DMS114 treated with DMSO at 0.1 percent for 48 hours (cell line): ENCODE data around the gene CD80.

Experiments used
- DNase-seq: peaks from one replicate; lab custom pipeline; 2025; ENCODE audit not compliant: unreplicated experiment; lab: John Stamatoyannopoulos, UW

Gene CD80

GRCh38 chr3:119548341-119548740 is 11.1 kb downstream of the CD80 start:
- no peak for DNase-seq

DNA sequence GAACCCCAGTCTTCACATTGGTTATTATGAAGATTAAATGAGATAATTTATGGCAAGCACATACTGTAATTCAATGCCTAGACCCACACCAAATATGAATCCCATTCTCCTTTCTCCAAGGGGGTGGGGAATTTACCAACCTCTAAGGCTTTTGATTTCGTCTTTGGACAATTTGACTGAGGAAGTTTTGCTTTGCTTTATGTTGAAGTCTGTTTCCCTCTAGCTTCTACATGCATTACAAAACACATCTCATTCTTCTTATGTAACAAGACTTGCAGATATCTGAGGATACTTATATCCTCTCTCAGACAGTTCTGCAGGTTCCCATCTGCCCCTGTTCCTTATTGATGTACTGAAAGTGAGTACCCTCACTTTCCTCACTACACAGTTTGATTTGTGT is 12.2 kb downstream of the CD80 start:
- no peak for DNase-seq

DNA sequence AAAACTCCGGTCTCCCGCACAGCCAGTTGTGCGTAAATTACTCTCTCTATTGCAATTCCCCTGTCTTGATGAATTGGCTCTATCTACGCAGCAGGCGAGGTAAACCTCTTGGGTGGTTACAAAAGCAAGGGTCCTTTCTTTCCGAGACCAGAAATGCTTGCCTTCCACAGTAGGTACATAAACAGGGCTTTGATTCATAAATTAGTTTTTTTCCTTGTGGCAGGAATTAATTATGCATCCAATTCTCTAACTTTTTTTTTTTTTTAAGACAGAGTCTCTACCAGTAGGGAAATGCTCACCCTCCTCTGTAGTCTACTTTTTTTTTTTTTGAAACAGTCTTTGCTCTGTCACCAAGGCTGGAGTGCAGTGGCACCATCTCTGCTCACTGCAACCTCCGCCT is 16.3 kb downstream of the CD80 start:
- DNase-seq: no peak

- no peak for DNase-seq
These were observed 17.1 kb downstream of the CD80 start for GRCh38 chr3:119542168-119542767.

- no peak for DNase-seq
These were observed 17.9 kb downstream of the CD80 start for GRCh38 chr3:119541547-119541946.

DNA sequence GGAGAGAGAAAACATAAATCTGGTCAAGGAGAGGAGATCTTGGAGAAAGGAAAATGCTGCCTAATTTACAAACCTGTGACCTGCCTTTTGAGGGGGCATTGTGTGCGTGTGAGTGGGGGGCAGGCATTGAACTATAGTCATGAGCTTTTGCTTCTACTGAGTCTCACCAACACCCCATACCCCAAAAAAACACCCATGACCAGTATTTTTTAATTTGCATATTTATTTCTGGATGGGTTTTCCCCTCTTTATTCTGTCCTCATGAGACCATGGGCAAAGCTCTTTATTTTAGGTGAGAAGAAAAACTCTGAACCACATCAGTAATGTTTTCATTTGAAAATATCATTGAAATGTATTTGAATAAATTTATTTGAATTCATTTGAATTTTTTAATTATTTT is 20.6 kb downstream of the CD80 start:
- no peak for DNase-seq

DNA sequence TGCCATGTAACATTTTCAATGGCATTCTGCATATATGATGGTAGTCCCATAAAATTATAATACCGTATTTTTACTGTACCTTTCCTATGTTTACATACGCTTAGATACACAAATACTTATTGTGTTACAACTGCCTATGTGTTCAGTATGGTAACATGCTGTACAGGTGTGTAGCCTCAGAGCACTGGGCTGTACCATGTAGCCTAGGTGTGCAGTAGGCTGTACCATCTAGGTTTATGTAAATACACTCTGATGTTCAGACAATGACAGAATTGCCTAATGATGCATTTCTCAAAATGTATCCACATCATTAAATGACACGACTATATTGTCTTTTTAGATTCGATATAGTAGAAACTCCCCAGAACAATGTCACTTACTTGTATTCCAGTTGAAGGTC is 22.7 kb downstream of the CD80 start:
- DNase-seq: no peak

GRCh38 chr3:119534296-119534695 is 25.1 kb downstream of the CD80 start:
- DNase-seq: no peak

GRCh38 chr3:119531151-119531550 is 28.3 kb downstream of the CD80 start:
- no peak for DNase-seq

GRCh38 chr3:119530456-119530855 is 29.0 kb downstream of the CD80 start:
- no peak for DNase-seq

DNA sequence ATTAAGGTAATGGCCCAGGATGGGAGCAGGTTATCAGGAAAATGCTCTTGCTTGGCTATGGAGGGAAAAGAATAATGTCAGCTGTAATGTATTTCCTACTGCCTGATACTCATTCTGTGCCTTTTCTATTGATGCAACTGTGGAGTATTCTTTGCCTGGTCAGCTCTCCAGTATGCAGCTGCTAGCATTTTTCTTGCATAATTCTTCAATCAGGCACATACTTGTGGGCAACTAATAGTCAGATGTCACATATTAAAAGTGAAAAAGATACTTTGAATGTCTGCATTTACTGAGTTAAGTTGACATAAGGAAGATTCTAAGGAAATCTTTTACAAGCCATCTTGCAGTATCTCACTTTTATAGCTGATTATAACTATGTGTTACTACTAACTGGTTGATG is 29.5 kb downstream of the CD80 start:
- no peak for DNase-seq

- DNase-seq: no peak
These were observed 31.7 kb downstream of the CD80 start for GRCh38 chr3:119527714-119528113.

- no peak for DNase-seq
These were observed 34.3 kb downstream of the CD80 start for GRCh38 chr3:119524931-119525662.

- no peak for DNase-seq
These were observed 41.4 kb downstream of the CD80 start for GRCh38 chr3:119518026-119518425.

- no peak for DNase-seq
These were observed 42.3 kb downstream of the CD80 start for GRCh38 chr3:119517112-119517511.

DNA sequence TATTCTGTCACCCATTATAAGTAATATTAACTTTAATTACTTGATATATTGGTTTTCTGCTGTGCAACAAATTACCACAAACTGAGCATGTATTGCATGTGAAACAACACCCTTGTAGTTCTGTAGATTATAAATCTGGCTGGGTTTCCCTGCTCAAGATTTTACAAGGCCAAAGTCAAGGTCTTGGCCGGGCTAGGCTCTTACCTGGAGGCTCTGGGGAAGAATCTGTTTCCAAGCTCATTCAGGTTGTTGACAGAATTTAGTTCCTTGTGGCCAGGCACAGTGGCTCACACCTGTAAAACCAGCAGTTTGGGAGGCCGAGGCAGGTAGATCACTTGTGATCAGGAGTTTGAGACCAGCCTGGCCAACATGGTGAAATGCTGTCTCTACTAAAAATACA is 44.8 kb downstream of the CD80 start:
- no peak for DNase-seq

- no peak for DNase-seq
These were observed 48.7 kb downstream of the CD80 start for GRCh38 chr3:119510690-119511089.

DNA sequence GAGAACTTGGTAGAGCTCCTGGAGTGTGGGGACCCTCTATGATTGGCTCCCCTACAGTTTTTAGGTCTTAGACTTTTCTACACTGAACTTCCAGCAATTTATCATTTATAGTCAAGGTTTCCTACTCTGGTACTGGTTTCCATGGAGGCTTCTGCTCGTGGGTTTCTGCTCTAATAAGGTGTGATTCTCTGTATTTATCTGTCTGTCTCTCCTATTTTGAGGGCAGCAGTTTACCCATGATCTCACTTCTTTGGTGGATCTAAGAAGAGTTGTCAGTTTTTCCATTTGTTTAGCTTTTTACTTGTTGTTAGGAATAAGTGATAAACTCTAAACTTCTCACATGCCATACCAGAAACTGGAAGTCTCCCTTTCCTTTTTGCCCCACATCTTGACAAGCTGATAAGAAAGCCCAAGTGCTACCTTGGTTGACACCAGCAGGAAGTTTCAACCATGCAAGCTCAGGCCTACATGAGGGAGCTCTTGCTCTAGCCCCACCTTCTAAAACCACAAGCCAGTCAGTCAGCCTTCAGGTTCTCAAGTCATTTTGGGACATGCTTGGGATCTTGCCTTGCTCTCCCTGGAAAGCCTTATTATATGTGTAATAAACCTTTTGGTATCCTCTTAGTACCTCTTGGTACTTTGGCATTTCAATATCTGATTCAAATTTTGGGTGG is 51.1 kb downstream of the CD80 start:
- no peak for DNase-seq

DNA sequence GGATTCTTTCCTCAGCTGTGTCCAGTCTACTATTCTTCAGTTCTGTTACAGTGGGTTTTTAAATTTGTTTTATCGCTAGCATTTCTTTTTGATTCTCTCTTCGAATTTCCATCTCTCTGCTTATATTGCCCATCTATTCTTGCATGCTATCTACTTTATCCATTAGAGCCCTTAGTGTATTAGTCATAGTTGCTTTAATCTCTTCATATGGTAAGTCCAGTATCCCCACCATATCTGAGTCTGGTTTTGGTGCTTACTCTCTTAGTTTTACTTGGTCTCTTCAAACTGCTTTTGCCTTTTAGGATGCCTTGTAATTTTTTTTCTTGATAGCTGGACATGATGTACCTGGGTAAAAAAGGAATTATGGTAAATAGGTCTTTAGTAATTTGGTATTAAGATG is 52.0 kb downstream of the CD80 start:
- DNase-seq: no peak

DNA sequence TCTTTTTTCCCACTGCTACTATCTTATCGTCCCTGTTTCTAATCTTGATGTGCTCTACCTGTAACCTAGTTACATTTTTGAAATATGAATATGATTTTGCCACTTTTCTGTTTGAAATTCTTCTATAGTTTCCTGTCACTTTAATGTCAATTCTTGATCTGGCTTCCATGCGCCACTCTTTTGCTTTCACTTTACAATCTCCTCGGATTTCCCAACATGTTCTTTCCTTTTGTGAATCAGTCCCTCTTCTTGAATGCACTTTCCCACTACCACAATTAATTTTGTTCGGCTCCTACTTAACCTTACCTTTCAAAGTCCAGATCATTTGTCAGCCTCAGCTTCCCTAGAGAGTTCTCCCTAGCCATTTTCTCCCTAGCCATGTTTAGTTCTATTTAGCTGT is 52.8 kb downstream of the CD80 start:
- no peak for DNase-seq

DNA sequence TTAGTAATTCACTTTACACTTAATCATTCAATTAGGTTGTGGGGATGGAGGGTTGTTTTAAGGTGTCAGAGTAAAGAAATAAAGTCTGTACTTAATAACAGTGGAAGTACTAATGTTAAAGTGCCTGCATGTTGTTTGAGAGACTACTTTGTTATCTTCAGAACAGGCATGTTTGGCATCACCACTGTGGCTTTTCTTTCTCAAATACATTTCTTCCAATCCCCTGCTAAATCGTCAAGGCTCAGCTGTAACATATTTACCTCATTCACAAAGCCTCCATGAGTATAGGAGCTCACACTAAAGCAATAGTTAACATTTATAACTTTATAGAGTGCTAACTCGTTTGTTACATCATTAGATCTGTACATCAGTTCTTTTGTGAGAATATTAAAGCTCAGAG is 58.5 kb downstream of the CD80 start:
- no peak for DNase-seq

DNA sequence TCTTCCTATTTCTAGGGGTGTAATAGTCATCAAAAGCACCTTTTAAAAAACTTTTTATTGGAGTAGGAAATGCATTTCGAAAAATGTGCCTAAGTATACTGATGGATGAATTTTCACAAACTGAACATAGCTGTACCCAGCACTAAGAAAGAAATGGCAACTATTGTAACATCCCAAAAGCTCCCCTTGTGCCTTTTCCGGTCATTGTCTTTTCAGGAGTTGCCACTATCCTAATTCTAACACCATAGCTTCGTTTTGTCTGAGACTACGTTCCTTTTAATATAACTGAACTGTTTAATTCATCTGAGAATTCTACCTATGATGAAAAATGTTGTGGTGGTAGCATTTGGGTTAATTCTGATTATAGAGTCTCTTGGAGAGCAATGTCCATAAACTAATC is 59.1 kb downstream of the CD80 start:
- no peak for DNase-seq
